ENCODE measurements around the gene SBNO2. TPM values are rescaled to one million over a fixed set of nuclear protein-coding genes. Genes with fewer than 3 reads are reported as not detected.

Gene SBNO2
- total RNA-seq, 4 donors from 2014 or later, result 33.1 to 208 (median 61.9) TPM

DNA sequence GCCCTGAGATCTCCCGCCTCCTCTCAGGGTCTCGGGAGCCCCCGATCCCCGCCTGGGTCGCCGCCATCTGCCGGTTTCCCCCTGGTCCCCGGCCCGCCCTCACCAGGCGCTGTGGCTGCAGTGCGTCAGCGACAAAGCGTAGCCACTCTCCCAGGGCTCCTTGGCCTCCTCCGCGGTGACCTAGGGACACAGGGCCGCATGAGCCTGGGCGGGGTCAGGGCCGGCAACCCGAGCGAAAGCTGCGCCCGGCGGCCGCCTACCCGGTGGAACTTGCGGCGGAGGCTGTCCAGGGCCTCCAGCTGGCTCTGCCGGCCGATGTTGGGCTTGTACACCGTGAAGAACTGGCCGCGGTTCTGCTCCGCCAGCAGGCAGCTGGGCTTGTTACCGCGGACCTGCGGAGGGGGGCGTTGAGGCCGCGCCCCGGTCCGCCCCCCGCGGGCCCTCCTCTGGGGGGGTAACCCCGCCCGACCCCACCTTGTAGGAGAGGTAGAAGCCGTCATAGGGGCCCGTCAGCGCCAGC, 65.0 kb downstream of the SBNO2 start:
- ATAC-seq (ENCODE audit: low FRiP score) (no peak), DNase-seq (ENCODE audit: low spot score) (no peak)
- TF ChIP-seq, protein P1, sequence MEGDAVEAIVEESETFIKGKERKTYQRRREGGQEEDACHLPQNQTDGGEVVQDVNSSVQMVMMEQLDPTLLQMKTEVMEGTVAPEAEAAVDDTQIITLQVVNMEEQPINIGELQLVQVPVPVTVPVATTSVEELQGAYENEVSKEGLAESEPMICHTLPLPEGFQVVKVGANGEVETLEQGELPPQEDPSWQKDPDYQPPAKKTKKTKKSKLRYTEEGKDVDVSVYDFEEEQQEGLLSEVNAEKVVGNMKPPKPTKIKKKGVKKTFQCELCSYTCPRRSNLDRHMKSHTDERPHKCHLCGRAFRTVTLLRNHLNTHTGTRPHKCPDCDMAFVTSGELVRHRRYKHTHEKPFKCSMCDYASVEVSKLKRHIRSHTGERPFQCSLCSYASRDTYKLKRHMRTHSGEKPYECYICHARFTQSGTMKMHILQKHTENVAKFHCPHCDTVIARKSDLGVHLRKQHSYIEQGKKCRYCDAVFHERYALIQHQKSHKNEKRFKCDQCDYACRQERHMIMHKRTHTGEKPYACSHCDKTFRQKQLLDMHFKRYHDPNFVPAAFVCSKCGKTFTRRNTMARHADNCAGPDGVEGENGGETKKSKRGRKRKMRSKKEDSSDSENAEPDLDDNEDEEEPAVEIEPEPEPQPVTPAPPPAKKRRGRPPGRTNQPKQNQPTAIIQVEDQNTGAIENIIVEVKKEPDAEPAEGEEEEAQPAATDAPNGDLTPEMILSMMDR (IDR thresholded peaks at IDR 0.05), result no peak

DNA sequence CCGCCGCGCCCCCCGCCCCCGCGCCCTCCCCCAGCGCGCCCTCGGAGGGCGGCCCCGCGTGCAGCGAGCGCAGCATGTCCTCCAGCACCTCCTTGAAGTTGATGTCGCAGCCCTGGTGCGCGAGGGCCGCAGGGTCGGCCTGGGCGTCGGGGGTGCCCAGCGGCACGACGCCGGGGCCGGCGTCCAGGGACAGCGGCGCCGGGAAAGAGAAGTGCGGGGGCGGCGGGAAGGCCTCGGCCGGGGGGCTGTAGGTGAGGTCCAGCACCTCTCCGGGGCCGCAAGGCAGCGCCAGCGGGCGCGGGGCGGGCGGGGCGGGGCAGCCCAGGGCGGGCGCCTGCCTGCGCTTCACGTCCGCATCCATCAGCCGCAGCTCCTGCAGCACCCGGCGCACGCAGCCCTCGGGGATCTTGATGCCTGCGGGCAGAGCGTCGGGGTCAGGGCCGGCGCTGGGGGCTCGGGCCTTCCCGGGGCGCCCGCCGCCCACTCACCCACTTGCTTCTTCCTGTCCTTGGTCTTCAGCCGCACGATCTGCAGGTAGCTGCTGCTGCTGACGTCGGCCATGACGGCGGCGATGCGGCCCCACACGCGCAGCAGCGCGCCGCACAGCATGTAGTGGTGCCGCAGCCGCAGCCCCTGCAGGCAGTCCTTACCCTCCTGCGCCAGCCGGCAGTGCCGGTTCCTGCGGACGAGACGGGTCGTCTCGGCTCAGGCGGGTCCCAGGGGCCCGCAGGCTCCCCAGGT, 65.6 kb downstream of the SBNO2 start:
- ATAC-seq (ENCODE audit: low FRiP score) (no peak), DNase-seq (ENCODE audit: low spot score) (no peak)
- TF ChIP-seq, protein P1 (IDR thresholded peaks at IDR 0.05), result no peak

DNA sequence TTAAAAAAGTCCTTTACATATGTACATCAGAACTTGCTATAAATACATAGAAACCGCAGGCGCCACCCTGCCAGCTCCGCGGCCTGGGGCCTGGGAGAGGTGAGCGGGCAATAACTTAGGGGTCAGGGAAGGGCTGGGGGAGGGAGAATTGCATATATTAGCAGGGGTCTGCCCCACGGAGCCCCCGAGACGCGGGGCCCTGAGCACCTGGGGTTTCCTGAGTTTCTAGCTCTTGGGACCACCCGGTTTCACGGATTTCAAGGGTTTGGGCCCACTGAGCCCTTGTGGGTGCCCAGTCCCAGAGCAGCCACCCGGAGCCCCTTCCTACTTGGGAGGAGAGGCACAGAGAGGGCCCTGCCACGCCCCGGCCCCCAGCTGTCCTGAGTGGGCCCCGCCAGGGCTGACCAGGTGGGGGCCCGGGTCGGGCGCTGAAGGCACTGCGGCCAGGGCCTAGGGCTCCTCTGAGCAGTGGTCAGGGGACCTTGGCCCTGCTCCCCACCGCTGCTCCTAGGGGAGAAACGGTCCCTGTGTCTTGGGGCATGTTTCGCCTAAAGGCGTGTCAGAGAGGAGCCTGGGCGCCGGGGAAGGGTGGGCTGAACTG, 66.3 kb downstream of the SBNO2 start:
- DNase-seq (ENCODE audit: low spot score), result no peak
- TF ChIP-seq, protein P1 (IDR thresholded peaks at IDR 0.05), result no peak
- no peak for ATAC-seq (ENCODE audit: low FRiP score)

DNA sequence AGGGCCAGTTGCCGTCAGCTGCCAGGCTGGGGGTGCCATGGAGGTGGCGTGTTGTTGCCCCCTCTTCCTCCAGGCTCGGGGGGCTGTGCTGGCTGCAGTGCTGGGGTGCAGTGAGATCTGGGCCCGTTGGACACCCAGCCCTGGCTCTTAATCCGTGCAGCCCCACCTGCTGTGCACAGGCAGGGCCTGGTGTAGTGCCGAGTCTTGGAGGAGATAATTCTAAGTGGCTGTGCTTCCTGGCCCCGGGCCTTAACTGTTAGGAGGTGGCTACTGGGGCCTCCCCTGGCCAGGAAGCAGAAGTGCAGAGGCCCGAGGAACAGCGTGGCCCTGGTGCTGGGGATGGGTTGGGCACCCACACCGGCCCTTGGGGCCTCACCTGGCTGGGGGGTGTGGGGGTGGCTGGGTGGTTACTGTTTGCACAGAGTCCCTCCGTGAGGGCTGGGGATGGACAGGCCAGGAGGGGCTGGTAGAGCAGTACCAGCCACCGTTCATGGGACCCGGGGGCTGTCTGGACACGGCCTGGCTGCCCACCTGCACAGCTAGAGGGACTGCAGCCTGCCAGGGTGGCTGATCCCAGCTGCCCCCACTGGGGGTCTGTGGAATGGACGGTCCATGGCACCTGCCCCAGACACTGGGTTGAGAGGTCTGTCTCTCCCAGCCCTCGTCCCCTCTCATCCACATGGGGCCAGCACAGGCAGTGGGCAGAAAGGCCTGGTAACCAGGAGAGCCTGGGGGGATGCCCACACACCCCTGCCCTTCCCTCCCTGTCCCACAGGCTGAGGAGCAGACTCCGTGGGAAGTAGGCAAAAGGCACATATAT, 67.0 kb downstream of the SBNO2 start:
- no peak for DNase-seq (ENCODE audit: low spot score)
- TF ChIP-seq, protein P1 (IDR thresholded peaks at IDR 0.05), result no peak
- no peak for ATAC-seq (ENCODE audit: low FRiP score)

DNA sequence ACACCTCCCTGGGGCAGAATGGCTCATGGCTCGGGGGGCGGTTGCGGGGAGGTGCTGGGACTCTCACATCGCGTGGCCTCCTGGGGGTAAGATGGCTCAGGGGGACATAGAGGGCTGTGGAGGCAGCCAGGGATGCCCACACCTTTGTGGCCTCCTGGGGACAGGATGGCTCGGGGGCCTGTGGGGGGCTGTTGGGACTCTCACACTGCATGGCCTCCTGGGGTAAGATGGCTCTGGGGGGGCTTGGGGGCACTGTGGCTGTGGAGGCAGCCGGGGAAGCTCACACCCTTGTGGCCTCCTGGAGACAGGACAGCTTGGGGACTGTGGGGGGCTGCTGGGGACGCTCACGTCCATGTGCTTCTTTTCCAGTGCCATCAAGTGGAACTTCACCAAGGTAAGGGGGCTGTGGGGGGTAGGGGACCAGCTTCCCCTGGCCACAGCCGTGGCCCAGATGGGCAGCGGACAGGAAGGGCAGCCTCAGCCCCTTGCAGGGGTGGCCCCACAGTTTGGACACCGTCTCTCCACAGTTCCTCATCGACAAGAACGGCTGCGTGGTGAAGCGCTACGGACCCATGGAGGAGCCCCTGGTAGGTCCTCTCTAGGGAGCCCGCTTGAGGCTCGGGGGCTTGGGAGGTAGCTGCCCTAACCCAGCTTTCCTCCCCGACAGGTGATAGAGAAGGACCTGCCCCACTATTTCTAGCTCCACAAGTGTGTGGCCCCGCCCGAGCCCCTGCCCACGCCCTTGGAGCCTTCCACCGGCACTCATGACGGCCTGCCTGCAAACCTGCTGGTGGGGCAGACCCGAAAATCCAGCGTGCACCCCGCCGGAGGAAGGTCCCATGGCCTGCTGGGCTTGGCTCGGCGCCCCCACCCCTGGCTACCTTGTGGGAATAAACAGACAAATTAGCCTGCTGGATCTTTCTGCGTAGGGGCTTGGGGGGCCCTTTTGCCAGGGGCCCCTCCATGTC, 67.9 kb downstream of the SBNO2 start:
- TF ChIP-seq, protein P1 (IDR thresholded peaks at IDR 0.05), result no peak
- DNase-seq (ENCODE audit: low spot score) (no peak), ATAC-seq (ENCODE audit: low FRiP score) (no peak)
